Gastrocnemius medialis (tissue), 4 donors: ENCODE data around the gene CSF3R. TPM values are rescaled to one million over a fixed set of nuclear protein-coding genes. Genes with fewer than 3 reads are reported as not detected.

Experiments used
- ATAC-seq, 2 donors: fragments of 150-250 bp; one replicate each; pipeline ENCODE4 v1.9.1; 2016
- DNase-seq, 2 donors: peaks; one replicate each; pipeline ENCODE4 v3.0.0-alpha.2; 2019
- H3K27ac ChIP-seq, 4 donors: fragments of 200-600 bp; sonication (generic); 1 replicate in 1 of 4; 2 replicates in 3 of 4; pipeline ENCODE4 v1.5.1; 2016 to 2018; ENCODE audit warnings: mild to moderate bottlenecking in 2 of 4, moderate library complexity in 1 of 4
- H3K27me3 ChIP-seq, 3 donors: fragments of 200-600 bp; sonication (generic) in 2 of 3; 1 replicate in 1 of 3; 2 replicates in 2 of 3; pipeline versions ENCODE4 v1.5.1 to v1.6.0; 2016 to 2019; ENCODE audit warnings: mild to moderate bottlenecking in 1 of 3, moderate library complexity in 1 of 3
- H3K36me3 ChIP-seq, 2 donors: fragments of 200-600 bp; sonication (generic) in 1 of 2; one replicate each; pipeline ENCODE4 v1.5.1; 2017 to 2018
- H3K4me1 ChIP-seq, 2 donors: fragments of 200-600 bp; sonication (generic) in 1 of 2; one replicate each; pipeline ENCODE4 v1.5.1; 2016 to 2017; ENCODE audit warnings: mild to moderate bottlenecking in 2 of 2
- H3K4me3 ChIP-seq, 4 donors: fragments of 200-600 bp; sonication (generic) in 3 of 4; 1 replicate in 1 of 4; 2 replicates in 3 of 4; pipeline ENCODE4 v1.5.1; 2016 to 2019; ENCODE audit warnings: mild to moderate bottlenecking in 2 of 4
- H3K9me3 ChIP-seq, 3 donors: fragments of 200-600 bp; sonication (generic) in 2 of 3; 1 replicate in 1 of 3; 2 replicates in 2 of 3; pipeline ENCODE4 v1.5.1; 2016 to 2019
- POLR2A ChIP-seq, 2 donors: fragments of 450-650 bp; IDR thresholded peaks; one replicate each; pipeline ENCODE4 v1.6.1; 2017; ENCODE audit warnings: antibody characterized with exemption in 2 of 2, mild to moderate bottlenecking in 2 of 2, moderate library complexity in 2 of 2
- in situ Hi-C, 4 donors: fragments of 200-750 bp; cut with MboI; loops; one replicate each; pipeline versions ENCODE4 v1.15.0 to v1.8.0; 2017; ENCODE audit warnings: low sequenced_read_pairs in 4 of 4
- intact Hi-C: fragments of 100-400 bp; cut with DNase I; formaldehyde crosslinking; loops from one replicate; pipeline ENCODE4 v1.15.1; 2023; ENCODE audit warnings: low total_unique reads
- total RNA-seq, 4 donors: library from RNA; depleted of rRNA; stranded (reverse); fragments of >200 nt; gene quantifications; one replicate each; pipeline versions ENCODE4 v1.1.0 to v1.2.3, GENCODE V29; 2016
- TF ChIP-seq, protein P1 (sequence below), 5 experiments: fragments of 450-650 bp in 3 of 5; fragments of 200-600 bp in 2 of 5; sonication (generic) in 2 of 5; IDR thresholded peaks in 4 of 5; conservative IDR thresholded peaks in 1 of 5; 1 replicate in 4 of 5; 2 replicates in 1 of 5; pipeline ENCODE4 v1.5.1; 2016 to 2019; ENCODE audit warnings: antibody characterized with exemption in 5 of 5, mild to moderate bottlenecking in 3 of 5, moderate library complexity in 3 of 5

Gene CSF3R
- total RNA-seq, 4 donors from 2014 or later = 0.29 to 6.4 (median 3.9) TPM

DNA sequence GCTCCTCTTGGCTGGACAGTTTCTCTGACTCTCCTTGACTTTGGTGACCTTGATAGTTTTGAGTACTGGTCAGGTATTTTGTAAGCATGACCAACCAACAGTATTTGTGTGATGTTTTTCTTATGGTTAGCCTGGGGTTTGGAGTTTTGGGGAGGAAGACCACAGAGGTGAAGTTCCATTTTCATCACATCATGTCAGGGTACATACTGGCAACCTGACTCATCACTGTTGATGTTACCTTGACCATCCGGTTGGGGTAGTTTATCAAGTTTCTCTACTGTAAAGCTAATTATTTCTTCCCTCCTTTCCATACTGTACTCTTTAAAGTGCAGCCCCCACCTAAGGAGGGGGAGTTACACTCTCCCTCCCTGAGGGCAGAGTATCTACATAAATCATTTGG lies 45.9 kb downstream of the CSF3R start:
- no peak for ATAC-seq
- Histone ChIP-seq H3K4me1 (no peaks in the 10 kb centered on the region), H3K9me3 (no peaks in the 10 kb centered on the region), H3K27ac (no peak overlapping the region), H3K36me3 (peaks cover 0 to 1% of the 10 kb centered on the region in 2 donors), H3K27me3 (no peaks in the 10 kb centered on the region), H3K4me3 (no peak overlapping the region)
- intact Hi-C loops = no loop called here
- in situ Hi-C loops = no loop called here
- no peak for TF ChIP-seq POLR2A (IDR thresholded peaks at IDR 0.05)
- TF ChIP-seq, protein P1, sequence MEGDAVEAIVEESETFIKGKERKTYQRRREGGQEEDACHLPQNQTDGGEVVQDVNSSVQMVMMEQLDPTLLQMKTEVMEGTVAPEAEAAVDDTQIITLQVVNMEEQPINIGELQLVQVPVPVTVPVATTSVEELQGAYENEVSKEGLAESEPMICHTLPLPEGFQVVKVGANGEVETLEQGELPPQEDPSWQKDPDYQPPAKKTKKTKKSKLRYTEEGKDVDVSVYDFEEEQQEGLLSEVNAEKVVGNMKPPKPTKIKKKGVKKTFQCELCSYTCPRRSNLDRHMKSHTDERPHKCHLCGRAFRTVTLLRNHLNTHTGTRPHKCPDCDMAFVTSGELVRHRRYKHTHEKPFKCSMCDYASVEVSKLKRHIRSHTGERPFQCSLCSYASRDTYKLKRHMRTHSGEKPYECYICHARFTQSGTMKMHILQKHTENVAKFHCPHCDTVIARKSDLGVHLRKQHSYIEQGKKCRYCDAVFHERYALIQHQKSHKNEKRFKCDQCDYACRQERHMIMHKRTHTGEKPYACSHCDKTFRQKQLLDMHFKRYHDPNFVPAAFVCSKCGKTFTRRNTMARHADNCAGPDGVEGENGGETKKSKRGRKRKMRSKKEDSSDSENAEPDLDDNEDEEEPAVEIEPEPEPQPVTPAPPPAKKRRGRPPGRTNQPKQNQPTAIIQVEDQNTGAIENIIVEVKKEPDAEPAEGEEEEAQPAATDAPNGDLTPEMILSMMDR (IDR thresholded peaks at IDR 0.05 in 4 of 5, conservative IDR thresholded peaks at IDR 0.05 in 1 of 5) = no peak
- no peak for DNase-seq

DNA sequence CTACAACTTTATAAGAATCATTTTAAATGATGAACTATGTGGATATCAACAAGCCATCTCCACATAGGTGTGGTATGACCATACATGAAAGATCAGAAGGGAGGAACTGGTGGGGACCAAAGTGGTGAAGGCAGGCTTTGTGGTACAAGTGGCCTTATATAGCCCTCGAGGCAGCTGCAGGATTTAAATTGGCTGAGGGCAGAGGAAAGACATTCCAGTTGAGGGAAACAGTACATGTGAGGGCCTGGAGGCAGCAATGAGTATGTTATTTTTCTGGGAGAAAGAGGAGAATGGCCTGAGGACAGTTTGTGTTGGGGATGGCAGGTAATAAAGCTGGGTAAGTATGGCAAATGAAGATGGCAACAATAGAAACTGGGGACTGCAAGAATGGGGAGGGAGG lies 49.6 kb downstream of the CSF3R start:
- Histone ChIP-seq H3K4me1 (no peaks in the 10 kb centered on the region), H3K9me3 (no peaks in the 10 kb centered on the region), H3K27ac (no peak overlapping the region), H3K27me3 (no peaks in the 10 kb centered on the region), H3K36me3 (peaks cover 0 to 3% of the 10 kb centered on the region in 2 donors), H3K4me3 (no peak overlapping the region)
- no peak for TF ChIP-seq POLR2A (IDR thresholded peaks at IDR 0.05)
- TF ChIP-seq, protein P1 (IDR thresholded peaks at IDR 0.05 in 4 of 5, conservative IDR thresholded peaks at IDR 0.05 in 1 of 5) = no peak
- DNase-seq (no peak), ATAC-seq (no peak)
- intact Hi-C loops (no loop called here), in situ Hi-C loops (no loop called here)

DNA sequence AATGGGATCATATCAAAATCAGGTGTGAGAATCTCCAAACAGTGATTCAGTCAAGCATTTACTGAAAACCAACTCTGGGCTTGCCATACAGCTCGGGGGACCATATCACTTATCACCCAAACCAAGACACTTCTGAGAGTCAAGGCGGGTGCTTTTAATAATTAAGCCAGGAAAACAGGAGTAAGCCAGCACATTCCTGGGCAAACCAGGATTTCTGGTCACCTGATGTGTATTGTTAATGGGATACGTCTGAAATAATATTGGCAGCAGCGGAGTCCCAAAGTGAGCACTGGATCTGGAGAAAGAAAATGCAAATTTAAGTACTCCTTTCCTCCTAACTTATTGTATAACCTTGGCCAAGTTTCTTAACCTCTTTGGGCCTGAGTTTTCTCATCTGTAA lies 50.1 kb downstream of the CSF3R start:
- Histone ChIP-seq H3K9me3 (no peaks in the 10 kb centered on the region), H3K4me3 (no peak overlapping the region), H3K4me1 (no peaks in the 10 kb centered on the region), H3K27me3 (no peaks in the 10 kb centered on the region), H3K27ac (no peak overlapping the region), H3K36me3 (peaks cover 0 to 3% of the 10 kb centered on the region in 2 donors)
- DNase-seq (no peak), ATAC-seq (no peak)
- intact Hi-C loops (no loop called here), in situ Hi-C loops (no loop called here)
- TF ChIP-seq POLR2A (IDR thresholded peaks at IDR 0.05) = no peak
- TF ChIP-seq, protein P1 (IDR thresholded peaks at IDR 0.05 in 4 of 5, conservative IDR thresholded peaks at IDR 0.05 in 1 of 5) = no peak

DNA sequence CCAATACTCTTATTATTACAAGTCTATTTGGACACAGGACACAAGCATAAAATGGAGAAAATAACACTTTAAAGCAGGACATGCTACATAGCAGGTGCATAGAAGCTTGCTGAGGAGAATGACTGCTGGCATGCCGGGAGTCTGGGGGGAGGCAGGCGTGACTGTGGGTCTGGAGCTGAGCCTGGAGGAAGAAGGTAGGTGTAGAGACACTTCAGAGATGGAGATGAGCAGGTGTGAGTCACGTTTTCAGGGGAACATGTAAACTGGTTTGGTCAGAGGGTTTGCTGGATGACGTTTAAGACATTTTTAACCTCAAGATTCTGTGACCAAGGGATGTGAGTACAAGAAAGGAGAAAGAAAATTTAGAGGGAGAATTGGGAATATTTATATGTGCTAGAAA lies 56.9 kb downstream of the CSF3R start:
- H3K27ac ChIP-seq = no peak overlapping the region
- no peak overlapping the region for H3K4me3 ChIP-seq
- no peaks in the 10 kb centered on the region for H3K27me3 ChIP-seq
- H3K36me3 ChIP-seq = peaks cover 0 to 6% of the 10 kb centered on the region in 2 donors
- TF ChIP-seq, protein P1 (IDR thresholded peaks at IDR 0.05 in 4 of 5, conservative IDR thresholded peaks at IDR 0.05 in 1 of 5) = no peak
- no peak for TF ChIP-seq POLR2A (IDR thresholded peaks at IDR 0.05)
- in situ Hi-C loops = loop anchor here in 2 of 4 donors (10.0 kb wide), 2 partner anchors 91 to 321 kb away; no protein-coding TSS in a partner anchor
- no peak for ATAC-seq
- no peaks in the 10 kb centered on the region for H3K9me3 ChIP-seq
- intact Hi-C loops = no loop called here
- H3K4me1 ChIP-seq = peaks cover 0 to 2% of the 10 kb centered on the region in 2 donors
- DNase-seq = no peak

DNA sequence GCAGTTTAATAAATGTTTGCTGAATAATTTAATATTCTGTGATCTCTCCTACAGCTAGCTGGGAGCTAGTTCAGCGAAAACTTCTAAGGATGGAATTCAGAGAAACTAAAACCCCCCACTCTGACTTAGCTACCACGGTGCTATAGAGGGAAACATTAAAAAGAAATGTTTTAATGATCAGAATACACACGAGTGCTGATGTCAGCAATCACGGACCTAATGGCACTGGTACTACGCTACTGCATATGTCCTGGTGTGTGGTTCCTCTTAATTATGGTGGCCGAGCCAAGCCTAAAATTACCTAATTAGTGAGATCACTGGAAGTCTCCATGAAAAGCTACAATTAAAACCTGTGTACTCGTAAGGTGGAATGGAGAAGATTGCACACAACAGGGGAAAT lies 61.1 kb downstream of the CSF3R start:
- Histone ChIP-seq H3K27me3 (no peaks in the 10 kb centered on the region), H3K27ac (no peak overlapping the region), H3K9me3 (no peaks in the 10 kb centered on the region), H3K4me1 (peaks cover 21 to 24% of the 10 kb centered on the region in 2 donors), H3K4me3 (no peak overlapping the region), H3K36me3 (peaks cover 0 to 6% of the 10 kb centered on the region in 2 donors)
- no peak for DNase-seq
- no peak for TF ChIP-seq POLR2A (IDR thresholded peaks at IDR 0.05)
- TF ChIP-seq, protein P1 (IDR thresholded peaks at IDR 0.05 in 4 of 5, conservative IDR thresholded peaks at IDR 0.05 in 1 of 5) = no peak
- no peak for ATAC-seq
- in situ Hi-C loops = loop anchor here in 3 of 4 donors (5.0 to 25.0 kb wide), 4 partner anchors 87 to 319 kb away; partner anchors contain the start of genes EVA1B (in 1 of the 3) and SH3D21 (in 1 of the 3)
- intact Hi-C loops = loop anchor here (1.0 to 2.0 kb wide), 2 partner anchors 53 to 322 kb away; no protein-coding TSS in a partner anchor
